HG03095 (cell line): ENCODE measurements around the gene KIAA0825.
"Not testable (repeated sequence)": the region's sequence is repeated elsewhere in the genome, so short reads cannot be mapped to it uniquely, and the experiment has no call there.

Experiments
- ATAC-seq: cut with Tn5 transposase; IDR thresholded peaks from one replicate; pipeline ENCODE4 v1.9.1; 2021; ENCODE audit warnings: moderate library complexity; ENCODE audit not compliant: unreplicated experiment

The KIAA0825 gene

DNA sequence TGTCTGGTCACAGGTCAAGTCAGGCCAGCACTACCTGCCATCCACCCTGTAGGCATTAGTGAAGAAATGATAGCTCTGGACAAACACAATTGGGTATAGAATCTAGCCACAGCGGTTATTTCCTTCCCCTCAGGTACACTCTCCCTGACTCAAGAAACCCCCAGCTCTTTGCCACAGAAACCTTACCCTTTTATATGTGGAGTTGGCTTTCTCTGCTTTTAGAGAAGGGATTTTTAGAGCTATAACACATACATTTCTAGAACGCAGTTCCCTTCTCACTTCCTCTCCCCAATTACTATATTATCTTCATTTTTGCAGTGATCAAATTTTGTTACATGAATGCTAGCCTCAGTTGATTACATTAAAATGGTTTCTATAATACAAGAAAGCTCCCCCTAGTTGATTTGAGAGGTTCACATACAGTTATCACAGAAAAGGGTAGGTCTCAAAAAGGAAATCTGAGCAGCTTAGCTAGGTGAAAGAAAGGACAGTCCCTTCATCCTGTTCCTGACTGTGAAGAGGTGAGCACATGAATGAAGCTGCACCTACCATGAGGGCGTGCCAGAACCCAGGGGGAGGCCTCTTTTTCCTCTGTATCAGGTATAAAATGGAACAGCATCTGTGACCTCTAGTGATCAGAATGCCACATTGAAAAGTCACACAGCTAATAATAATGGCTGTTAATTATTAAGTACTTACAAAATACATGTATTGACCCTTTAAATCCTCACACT is 425.6 kb downstream of the KIAA0825 start:
- peak; percentile 63 for ATAC-seq

GRCh38 chr5:94191604-94192003 is 426.8 kb downstream of the KIAA0825 start:
- ATAC-seq, result no peak

DNA sequence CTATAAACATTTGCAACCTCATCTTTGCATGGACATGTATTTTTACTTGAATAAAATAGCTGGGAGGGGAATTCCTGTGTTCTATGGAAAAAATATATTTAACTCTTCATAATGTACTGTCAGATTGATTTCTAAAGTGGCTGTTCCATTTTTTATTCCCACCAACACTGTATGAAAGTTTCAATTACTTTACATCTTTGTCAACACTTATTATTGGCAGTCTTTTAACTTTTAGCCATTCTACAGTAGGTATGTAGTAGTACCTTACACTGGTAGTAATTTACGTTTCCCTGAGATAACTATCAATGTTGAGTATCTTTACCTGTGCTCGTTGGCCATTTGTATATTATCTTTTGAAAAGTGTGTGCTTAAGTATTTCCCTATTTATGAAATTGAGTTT is 429.7 kb downstream of the KIAA0825 start:
- no peak for ATAC-seq

GRCh38 chr5:94184870-94185269 is 433.5 kb downstream of the KIAA0825 start:
- no peak for ATAC-seq

DNA sequence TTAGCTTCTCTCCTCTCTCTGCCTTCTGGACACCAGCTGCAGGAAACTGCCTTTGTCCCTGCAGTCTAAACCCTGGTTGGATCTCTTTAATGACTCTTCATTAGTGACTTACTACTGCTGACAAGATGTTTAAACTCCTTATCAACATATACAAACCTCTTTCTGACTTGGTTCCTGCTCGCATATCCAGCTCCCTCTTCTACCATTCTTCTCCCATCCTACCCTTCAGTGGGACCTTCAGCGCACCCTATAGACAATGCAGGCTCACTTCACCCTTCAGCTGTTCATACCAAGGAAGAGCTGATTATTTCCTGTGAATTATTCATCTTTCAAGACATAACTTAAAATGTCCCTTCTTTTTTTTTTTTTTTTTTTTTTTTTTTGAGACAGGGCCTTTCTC is 436.5 kb downstream of the KIAA0825 start:
- peak; percentile 65 for ATAC-seq

GRCh38 chr5:94180761-94181160 is 437.6 kb downstream of the KIAA0825 start:
- no peak for ATAC-seq

DNA sequence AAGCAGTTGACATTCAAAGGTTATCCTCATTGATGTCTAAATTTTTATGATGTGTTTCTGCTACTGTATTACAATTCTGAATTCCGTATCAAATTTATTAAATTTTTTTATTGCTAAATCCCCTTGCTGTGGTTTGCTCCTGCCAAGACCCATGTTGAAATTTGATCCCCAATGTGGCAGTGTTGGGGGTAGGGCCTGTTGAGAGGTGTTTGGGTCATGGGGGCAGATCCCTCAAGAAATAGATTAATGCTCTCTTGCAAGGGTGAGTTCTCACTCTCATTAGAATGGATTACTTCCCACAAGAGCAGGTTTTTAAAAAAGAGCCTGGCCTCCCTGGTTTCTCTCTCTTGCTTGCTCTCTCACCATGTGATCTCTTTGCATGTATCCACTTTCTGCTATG is 442.5 kb downstream of the KIAA0825 start:
- no peak for ATAC-seq

DNA sequence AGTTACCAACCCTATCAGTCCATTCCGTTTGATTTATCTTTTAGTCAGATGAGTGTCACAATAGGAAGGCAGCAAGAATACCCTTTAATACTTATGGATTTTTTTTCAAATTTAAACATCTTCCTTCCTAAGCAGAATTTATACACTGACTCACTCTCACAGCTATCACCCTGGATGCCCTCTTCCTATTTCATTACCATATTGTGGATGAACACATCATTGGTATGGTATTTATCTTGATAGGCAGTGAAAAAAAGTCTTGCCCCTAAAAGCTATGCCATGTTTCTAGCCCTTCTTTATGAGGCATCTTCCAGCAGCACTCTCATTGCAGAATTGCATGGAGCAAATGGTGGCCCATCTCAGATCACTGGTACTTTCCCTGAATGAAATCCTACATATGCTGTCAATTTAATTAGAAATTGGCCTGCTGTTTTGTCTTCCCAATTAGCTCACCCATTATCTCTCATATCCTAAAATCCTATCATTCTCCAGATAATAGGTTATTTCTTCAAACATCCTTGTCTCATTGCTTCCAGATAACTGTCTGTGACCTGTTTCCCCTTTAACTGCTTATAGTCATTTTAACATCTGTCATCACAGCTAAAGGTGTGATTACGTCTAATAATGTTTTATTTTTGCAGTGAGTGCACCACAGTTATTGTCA is 443.5 kb downstream of the KIAA0825 start:
- no peak for ATAC-seq

DNA sequence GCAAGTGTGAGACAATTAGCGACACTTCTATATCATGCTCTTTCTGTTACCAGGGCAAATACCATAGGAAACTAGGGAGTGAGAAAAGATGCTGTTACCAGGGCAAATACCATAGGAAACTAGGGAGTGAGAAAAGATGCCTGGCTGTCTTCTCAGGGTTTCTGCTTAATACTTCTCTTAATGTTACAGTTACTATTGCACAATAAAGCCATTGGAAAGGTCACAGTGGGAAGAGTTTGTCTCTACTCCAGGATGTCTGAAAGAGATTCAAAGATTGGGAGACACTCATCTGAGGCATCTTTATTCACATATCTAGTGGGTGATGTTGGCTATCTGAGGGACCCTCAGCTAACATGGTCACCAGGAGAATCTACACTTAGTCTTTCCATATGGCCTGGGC is 445.3 kb downstream of the KIAA0825 start:
- ATAC-seq, result no peak

DNA sequence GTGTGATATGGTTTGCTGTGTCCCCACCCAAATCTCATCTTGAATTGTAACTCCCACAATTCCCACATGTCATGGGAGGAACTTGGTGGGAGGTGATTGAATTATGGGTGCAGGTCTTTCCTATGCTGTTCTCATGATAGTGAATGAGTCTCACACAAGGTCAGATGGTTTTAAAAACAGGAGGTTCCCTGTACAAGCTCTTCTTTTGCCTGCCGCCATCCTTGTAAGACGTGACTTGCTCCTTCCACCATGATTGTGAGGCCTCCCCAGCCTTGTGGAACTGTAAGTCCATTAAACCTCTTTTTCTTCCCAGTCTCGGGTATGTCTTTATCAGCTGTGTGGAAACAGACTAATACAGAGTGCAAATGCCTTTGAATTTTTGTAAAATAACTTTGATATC is 447.3 kb downstream of the KIAA0825 start:
- ATAC-seq, result not testable (repeated sequence)

GRCh38 chr5:94170158-94170557 is 448.2 kb downstream of the KIAA0825 start:
- peak; percentile 83 for ATAC-seq

- no peak for ATAC-seq
These were observed 450.3 kb downstream of the KIAA0825 start for GRCh38 chr5:94168151-94168550.

DNA sequence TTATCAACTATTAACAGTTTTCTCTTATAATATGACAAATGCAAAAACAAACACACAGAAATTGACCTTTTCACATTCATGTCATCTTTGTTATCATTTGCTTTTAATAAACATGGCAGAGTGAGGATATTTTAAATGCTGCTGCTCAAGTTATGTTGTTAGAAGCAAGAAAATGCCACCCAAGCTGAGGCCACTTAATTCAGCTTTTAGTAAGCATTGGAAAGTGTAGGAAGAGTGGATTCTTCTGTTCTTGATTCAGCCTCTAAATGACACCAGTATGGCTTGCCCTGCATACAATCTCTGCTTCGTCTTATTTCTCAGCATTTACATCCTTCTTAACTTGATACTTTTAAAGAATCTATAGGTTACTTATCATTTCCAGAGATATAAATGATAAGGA is 456.6 kb downstream of the KIAA0825 start:
- ATAC-seq, result no peak

DNA sequence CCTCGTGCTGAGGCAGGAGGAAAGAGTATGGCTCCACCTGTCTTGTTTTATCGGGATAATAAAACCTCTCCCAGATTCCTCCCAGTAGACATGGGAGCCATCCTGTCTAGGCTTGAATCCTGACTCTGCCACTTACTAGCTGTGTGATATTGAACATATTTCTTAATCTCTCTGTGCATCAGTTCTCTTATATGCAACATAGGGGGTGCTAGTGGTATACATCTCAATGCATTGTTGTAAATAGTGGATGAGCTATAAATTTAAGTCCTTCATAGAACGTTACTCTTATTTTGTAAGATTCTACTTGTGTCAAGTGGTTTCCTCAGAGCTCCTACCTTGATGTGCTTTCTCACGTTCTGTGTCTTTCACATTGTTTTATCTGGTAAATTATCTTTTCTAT is 459.3 kb downstream of the KIAA0825 start:
- ATAC-seq, result no peak

- no peak for ATAC-seq
These were observed 460.5 kb downstream of the KIAA0825 start for GRCh38 chr5:94157704-94158539.

GRCh38 chr5:94154672-94155071 is 463.7 kb downstream of the KIAA0825 start:
- no peak for ATAC-seq

GRCh38 chr5:94153736-94154450 is 464.5 kb downstream of the KIAA0825 start:
- ATAC-seq, result no peak

DNA sequence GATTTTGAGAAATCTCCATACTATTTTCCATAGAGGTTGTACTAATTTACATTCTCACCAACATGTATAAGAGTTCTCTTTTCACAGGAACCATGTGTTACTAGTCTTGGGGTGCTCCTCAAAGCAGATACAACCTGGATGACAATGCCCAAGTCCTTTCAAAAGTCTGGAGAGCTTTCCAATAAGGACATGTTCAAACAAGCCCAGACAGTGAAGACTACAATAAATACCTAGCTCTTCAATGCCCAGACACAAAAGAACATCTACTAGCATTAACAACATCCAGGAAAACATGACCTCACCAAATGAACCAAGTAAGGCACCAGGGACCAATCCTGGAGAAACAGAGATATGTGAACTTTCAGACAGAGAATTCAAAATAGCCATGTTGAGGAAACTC is 474.8 kb downstream of the KIAA0825 start:
- ATAC-seq, result not testable (repeated sequence)

- ATAC-seq, result no peak
These were observed 478.1 kb downstream of the KIAA0825 start for GRCh38 chr5:94140300-94140699.

DNA sequence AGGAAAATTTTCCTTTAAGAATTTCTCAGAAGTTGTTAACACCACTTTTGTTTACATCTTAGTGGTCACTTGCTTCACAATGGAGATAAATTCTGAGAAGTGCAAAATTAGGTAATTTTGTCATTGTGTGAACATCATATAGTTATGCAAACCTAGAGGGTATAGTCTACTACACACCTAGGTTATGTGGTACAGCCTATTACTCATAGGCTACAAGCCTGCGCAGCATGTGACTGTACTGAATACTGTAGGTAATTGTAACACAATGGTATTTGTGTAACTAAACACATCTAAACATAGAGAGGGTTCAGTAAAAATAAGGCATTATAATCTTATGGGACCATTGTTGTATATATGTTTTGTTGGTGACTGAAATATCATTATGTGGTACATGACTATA is 488.3 kb downstream of the KIAA0825 start:
- no peak for ATAC-seq

GRCh38 chr5:94125107-94125506 is 493.3 kb downstream of the KIAA0825 start:
- ATAC-seq, result no peak
